Parathyroid adenoma (tissue), 2 donors: ENCODE data around the gene PIP4K2A.
A peak's percentile ranks its signal among the peaks of the same experiment; 100 is the strongest.

Experiments
- H2AFZ ChIP-seq: fragments of 300-600 bp; sonication (generic); one replicate; pipeline ENCODE4 v1.7.0; 2017; ENCODE audit warnings: antibody characterized with exemption, mild to moderate bottlenecking
- H3K27ac ChIP-seq: fragments of 300-600 bp; sonication (generic); one replicate; pipeline ENCODE4 v1.7.0; 2017
- H3K27me3 ChIP-seq: fragments of 300-600 bp; sonication (generic); one replicate; pipeline ENCODE4 v1.7.0; 2017; ENCODE audit warnings: low read length; ENCODE audit not compliant: control insufficient read depth, insufficient read depth
- H3K36me3 ChIP-seq: fragments of 300-600 bp; sonication (generic); one replicate; pipeline ENCODE4 v1.7.0; 2017; ENCODE audit warnings: low read length; ENCODE audit not compliant: control insufficient read depth, insufficient read depth
- H3K4me1 ChIP-seq: fragments of 300-600 bp; sonication (generic); one replicate; pipeline ENCODE4 v1.7.0; 2017; ENCODE audit warnings: control low read depth
- H3K4me2 ChIP-seq: fragments of 300-600 bp; sonication (generic); one replicate; pipeline ENCODE4 v1.7.0; 2017; ENCODE audit warnings: low read length
- H3K4me3 ChIP-seq: fragments of 300-600 bp; sonication (generic); one replicate; pipeline ENCODE4 v1.7.0; 2017; ENCODE audit warnings: low read depth, low read length
- H3K79me2 ChIP-seq: fragments of 300-600 bp; sonication (generic); one replicate; pipeline ENCODE4 v1.7.0; 2017; ENCODE audit warnings: control low read depth
- H3K9ac ChIP-seq: fragments of 300-600 bp; sonication (generic); one replicate; pipeline ENCODE4 v1.7.0; 2017; ENCODE audit warnings: mild to moderate bottlenecking
- H3K9me3 ChIP-seq: fragments of 300-600 bp; sonication (generic); one replicate; pipeline ENCODE4 v1.7.0; 2017; ENCODE audit warnings: low read length; ENCODE audit not compliant: control insufficient read depth
- CTCF ChIP-seq: fragments of 300-600 bp; sonication (generic); IDR thresholded peaks from one replicate; pipeline ENCODE4 v1.7.0; 2017; ENCODE audit warnings: antibody characterized with exemption, mild to moderate bottlenecking
- donor health status: primary hyperparathyroidism.

The PIP4K2A gene

GRCh38 chr10:22620140-22620857, 94.1 kb downstream of the PIP4K2A start:
- Histone ChIP-seq H3K4me1 (peaks cover 13% of the 10 kb centered on the region), H3K9ac (no peak overlapping the region), H3K9me3 (no peaks in the 10 kb centered on the region), H3K27me3 (no peaks in the 10 kb centered on the region), H3K79me2 (no peaks in the 10 kb centered on the region), H3K27ac (peak overlapping the region; percentile 22), H3K36me3 (no peaks in the 10 kb centered on the region), H2AFZ (no peak overlapping the region), H3K4me3 (no peak overlapping the region), H3K4me2 (no peak overlapping the region)
- TF ChIP-seq CTCF: no peak

DNA sequence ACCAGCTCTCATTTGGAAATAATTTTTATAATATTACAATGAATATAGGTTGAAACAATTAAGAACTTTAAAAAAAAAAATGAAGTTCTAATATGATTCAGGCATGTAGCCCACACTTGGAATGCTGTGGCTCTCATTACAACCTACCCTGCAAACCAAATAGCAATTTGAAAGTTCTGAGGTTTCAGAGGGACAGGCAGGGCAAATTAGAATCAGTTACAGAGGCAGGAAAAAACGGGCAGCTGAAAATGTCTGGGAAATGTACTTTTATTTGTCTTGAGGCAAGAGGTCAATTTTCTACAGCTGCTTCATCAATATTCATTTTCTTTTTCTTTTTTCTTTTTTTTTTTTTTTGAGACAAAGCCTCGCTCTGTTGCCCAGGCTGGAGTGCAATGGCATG, 95.3 kb downstream of the PIP4K2A start:
- no peak overlapping the region for H3K9ac ChIP-seq
- H2AFZ ChIP-seq: no peak overlapping the region
- no peaks in the 10 kb centered on the region for H3K36me3 ChIP-seq
- H3K9me3 ChIP-seq: no peaks in the 10 kb centered on the region
- no peaks in the 10 kb centered on the region for H3K27me3 ChIP-seq
- H3K79me2 ChIP-seq: no peaks in the 10 kb centered on the region
- no peak for TF ChIP-seq CTCF
- peaks cover 13% of the 10 kb centered on the region for H3K4me1 ChIP-seq
- H3K4me2 ChIP-seq: no peak overlapping the region
- H3K4me3 ChIP-seq: no peak overlapping the region
- H3K27ac ChIP-seq: no peak overlapping the region

GRCh38 chr10:22618078-22618785, 96.1 kb downstream of the PIP4K2A start:
- Histone ChIP-seq H3K27ac (no peak overlapping the region), H3K36me3 (no peaks in the 10 kb centered on the region)

DNA sequence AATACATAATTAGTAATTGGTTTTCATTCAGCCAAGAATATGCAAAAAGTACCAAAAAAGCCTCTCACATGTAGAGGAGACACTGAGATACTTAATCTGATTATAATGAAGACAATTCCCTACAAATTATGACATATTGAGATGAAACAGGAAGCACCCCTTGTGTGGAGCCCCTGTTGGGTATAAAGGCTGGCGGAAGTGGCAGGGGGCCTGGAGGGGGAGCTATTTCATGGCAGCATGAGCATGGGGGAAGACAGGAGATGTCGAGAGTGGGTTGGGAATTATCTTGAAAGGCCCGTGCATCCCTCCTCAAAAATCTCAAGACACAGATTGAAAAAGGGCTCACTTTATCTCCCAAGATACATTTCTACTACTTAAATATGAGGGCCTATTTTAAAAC, 96.9 kb downstream of the PIP4K2A start:
- Histone ChIP-seq H2AFZ (no peak overlapping the region), H3K9ac (no peak overlapping the region), H3K36me3 (no peaks in the 10 kb centered on the region), H3K27me3 (no peaks in the 10 kb centered on the region), H3K4me3 (no peak overlapping the region), H3K4me1 (peaks cover 13% of the 10 kb centered on the region), H3K4me2 (no peak overlapping the region), H3K79me2 (no peaks in the 10 kb centered on the region), H3K27ac (no peak overlapping the region), H3K9me3 (no peaks in the 10 kb centered on the region)
- no peak for TF ChIP-seq CTCF

More at GRCh38 chr10:22618078-22618785, 96.1 kb downstream of the PIP4K2A start:
- no peak for TF ChIP-seq CTCF
- Histone ChIP-seq H3K4me3 (no peak overlapping the region), H3K4me2 (no peak overlapping the region), H3K79me2 (no peaks in the 10 kb centered on the region), H3K9me3 (no peaks in the 10 kb centered on the region), H3K4me1 (peaks cover 13% of the 10 kb centered on the region), H3K9ac (no peak overlapping the region), H2AFZ (no peak overlapping the region), H3K27me3 (no peaks in the 10 kb centered on the region)
